Activated CD8-positive, alpha-beta T cell treated with anti-CD3 and anti-CD28 coated beads for 36 hours (primary cell): ENCODE measurements around the gene HLA-DQB1. TPM values are rescaled to one million over a fixed set of nuclear protein-coding genes. Genes with fewer than 3 reads are reported as not detected.

ENCODE experiments used
- ATAC-seq: fragments of 200-7000 bp; cut with Tn5 transposase; one replicate; pipeline ENCODE4 v1.10.0; 2021; ENCODE audit warnings: mild to moderate bottlenecking, moderate library complexity
- CTCF ChIA-PET: fragments of 350-600 bp; sonication (Branson Sonifier 250); formaldehyde crosslinking; loops from one replicate; lab custom pipeline; 2021; ENCODE audit warnings: antibody characterized with exemption; lab: Charles Lee
- POLR2A ChIA-PET: fragments of 350-600 bp; sonication (Branson Sonifier 250); formaldehyde crosslinking; loops from one replicate; lab custom pipeline; 2021; ENCODE audit warnings: antibody characterized with exemption; lab: Charles Lee
- DNase-seq: peaks from one replicate; pipeline ENCODE4 v3.0.0-alpha.2; 2020
- H3K27ac Mint-ChIP-seq: one replicate; pipeline ENCODE4 v1.8.0; 2021; ENCODE audit warnings: mild to moderate bottlenecking, mixed read lengths
- H3K27me3 Mint-ChIP-seq: one replicate; pipeline ENCODE4 v1.8.0; 2021; ENCODE audit warnings: mixed read lengths
- H3K36me3 Mint-ChIP-seq: one replicate; pipeline ENCODE4 v1.8.0; 2021; ENCODE audit warnings: low read depth, mixed read lengths
- H3K4me1 Mint-ChIP-seq: one replicate; pipeline ENCODE4 v1.8.0; 2021; ENCODE audit warnings: low read depth, mixed read lengths
- H3K4me3 Mint-ChIP-seq: one replicate; pipeline ENCODE4 v1.8.0; 2021; ENCODE audit warnings: mild to moderate bottlenecking, moderate library complexity, mixed read lengths
- H3K9me3 Mint-ChIP-seq: one replicate; pipeline ENCODE4 v1.8.0; 2021; ENCODE audit warnings: mixed read lengths
- CTCF ChIP-seq: fragments of 200-600 bp; IDR thresholded peaks from one replicate; pipeline ENCODE4 v1.8.0; 2022; ENCODE audit warnings: antibody characterized with exemption, mild to moderate bottlenecking
- intact Hi-C: fragments of 100-400 bp; cut with micrococcal nuclease; formaldehyde crosslinking; loops from one replicate; pipeline ENCODE4 v1.10.0; 2022
- total RNA-seq, 2 experiments: library from RNA; stranded (reverse); gene quantifications; one replicate each; pipeline ENCODE4 v1.2.3, GENCODE V29; 2021

The HLA-DQB1 gene
- total RNA-seq, 2 experiments from 2014 or later = 5.3 to 6.9 TPM

- Mint-ChIP-seq H3K4me1 (peaks cover 27% of the 10 kb centered on the region), H3K9me3 (peaks cover 3% of the 10 kb centered on the region), H3K27me3 (peaks cover 20% of the 10 kb centered on the region), H3K27ac (no peak overlapping the region), H3K4me3 (no peak overlapping the region), H3K36me3 (no peaks in the 10 kb centered on the region)
- ATAC-seq (no peak), DNase-seq (no peak)
- POLR2A ChIA-PET = interaction anchor here (0.6 kb wide), 1 partner anchor 296 kb away, joined by 3 read pairs; no protein-coding TSS in a partner anchor
- intact Hi-C loops = no loop called here
- TF ChIP-seq CTCF = no peak
- CTCF ChIA-PET = interaction anchor here (1.1 to 1.3 kb wide), 2 partner anchors 13 to 30 kb away, joined by 3 to 4 read pairs; no protein-coding TSS in a partner anchor
Observed at GRCh38 chr6:32669893-32670292, 3.4 kb upstream of the HLA-DQB1 start.

GRCh38 chr6:32669240-32669639, 2.8 kb upstream of the HLA-DQB1 start:
- H3K9me3 Mint-ChIP-seq = peaks cover 3% of the 10 kb centered on the region
- POLR2A ChIA-PET = no interaction called here
- H3K4me3 Mint-ChIP-seq = no peak overlapping the region
- H3K36me3 Mint-ChIP-seq = peaks cover 2% of the 10 kb centered on the region
- ATAC-seq (no peak), DNase-seq (no peak)
- H3K27me3 Mint-ChIP-seq = peaks cover 24% of the 10 kb centered on the region
- CTCF ChIA-PET = interaction anchor here (1.1 to 1.3 kb wide), 2 partner anchors 14 to 31 kb away, joined by 3 to 4 read pairs; no protein-coding TSS in a partner anchor
- no peak overlapping the region for H3K27ac Mint-ChIP-seq
- peaks cover 32% of the 10 kb centered on the region for H3K4me1 Mint-ChIP-seq
- intact Hi-C loops = no loop called here
- TF ChIP-seq CTCF = no peak

- Mint-ChIP-seq H3K36me3 (peaks cover 2% of the 10 kb centered on the region), H3K4me1 (peaks cover 35% of the 10 kb centered on the region), H3K27me3 (peaks cover 30% of the 10 kb centered on the region), H3K27ac (no peak overlapping the region), H3K4me3 (no peak overlapping the region), H3K9me3 (peaks cover 3% of the 10 kb centered on the region)
- DNase-seq (peak; percentile 56), ATAC-seq (peak; percentile 69)
- CTCF ChIA-PET = interaction anchor here (1.2 kb wide), 1 partner anchor 19 kb away, joined by 3 read pairs; no protein-coding TSS in a partner anchor
- TF ChIP-seq CTCF = no peak
- intact Hi-C loops = no loop called here
- POLR2A ChIA-PET = no interaction called here
Observed at GRCh38 chr6:32668226-32668747, 1.8 kb upstream of the HLA-DQB1 start.

GRCh38 chr6:32665661-32666060, 796 bp downstream of the HLA-DQB1 start:
- intact Hi-C loops = no loop called here
- H3K4me1 Mint-ChIP-seq = peaks cover 35% of the 10 kb centered on the region
- peaks cover 2% of the 10 kb centered on the region for H3K36me3 Mint-ChIP-seq
- ATAC-seq (no peak), DNase-seq (no peak)
- H3K27me3 Mint-ChIP-seq = peaks cover 36% of the 10 kb centered on the region
- ChIA-PET POLR2A (interaction anchor here (1.1 to 1.2 kb wide), 2 partner anchors 19 to 180 kb away, joined by 4 to 5 read pairs; no protein-coding TSS in a partner anchor), CTCF (no interaction called here)
- peak overlapping the region; percentile 75 for H3K4me3 Mint-ChIP-seq
- no peak for TF ChIP-seq CTCF
- H3K9me3 Mint-ChIP-seq = no peaks in the 10 kb centered on the region
- H3K27ac Mint-ChIP-seq = peak overlapping the region; percentile 35

- peaks cover 36% of the 10 kb centered on the region for H3K27me3 Mint-ChIP-seq
- H3K27ac Mint-ChIP-seq = peak overlapping the region; percentile 65
- ATAC-seq (peak; percentile 41), DNase-seq (peak; percentile 71)
- POLR2A ChIA-PET = interaction anchor here (1.2 kb wide), 1 partner anchor 20 kb away, joined by 4 read pairs; no protein-coding TSS in a partner anchor
- intact Hi-C loops = no loop called here
- peaks cover 35% of the 10 kb centered on the region for H3K4me1 Mint-ChIP-seq
- CTCF ChIA-PET = no interaction called here
- no peaks in the 10 kb centered on the region for H3K9me3 Mint-ChIP-seq
- peak overlapping the region; percentile 75 for H3K4me3 Mint-ChIP-seq
- TF ChIP-seq CTCF = no peak
- peaks cover 2% of the 10 kb centered on the region for H3K36me3 Mint-ChIP-seq
Observed at GRCh38 chr6:32664827-32665362, 1.6 kb downstream of the HLA-DQB1 start.
